Karpas-422 (cell line): ENCODE data around the gene CCDC57. TPM values are rescaled to one million over a fixed set of nuclear protein-coding genes. Genes with fewer than 3 reads are reported as not detected.

ENCODE experiments used
- DNase-seq: peaks from one replicate; pipeline ENCODE4 v3.0.0-alpha.2; 2015
- H2AFZ ChIP-seq: fragments of 200-600 bp; sonication (generic); 2 replicates; pipeline ENCODE4 v1.6.1; 2014; ENCODE audit warnings: antibody characterized with exemption, low read length, mixed read lengths
- H3K27ac ChIP-seq: fragments of 200-600 bp; sonication (generic); 2 replicates; pipeline ENCODE4 v1.5.1; 2014; ENCODE audit warnings: mild to moderate bottlenecking, low read length, moderate library complexity
- H3K27me3 ChIP-seq: fragments of 200-600 bp; sonication (generic); 2 replicates; pipeline ENCODE4 v1.6.1; 2014; ENCODE audit warnings: low read length, mixed read lengths
- H3K36me3 ChIP-seq: fragments of 200-600 bp; sonication (generic); 2 replicates; pipeline ENCODE4 v1.6.1; 2014; ENCODE audit warnings: low read length, mixed read lengths; ENCODE audit not compliant: insufficient read depth
- H3K4me1 ChIP-seq: fragments of 200-600 bp; sonication (generic); 2 replicates; pipeline ENCODE4 v1.6.1; 2014; ENCODE audit warnings: mild to moderate bottlenecking, low read length, mixed read lengths
- H3K4me2 ChIP-seq: fragments of 200-600 bp; sonication (generic); 2 replicates; pipeline ENCODE4 v1.6.1; 2014; ENCODE audit warnings: low read length, low read depth, mild to moderate bottlenecking; ENCODE audit not compliant: poor library complexity, severe bottlenecking
- H3K4me3 ChIP-seq: fragments of 200-600 bp; sonication (generic); 2 replicates; pipeline ENCODE4 v1.5.1; 2014; ENCODE audit warnings: mild to moderate bottlenecking, antibody characterized with exemption, low read length, mixed read lengths
- H3K79me2 ChIP-seq: fragments of 200-600 bp; sonication (generic); 2 replicates; pipeline ENCODE4 v1.6.1; 2014; ENCODE audit warnings: mild to moderate bottlenecking, low read length, mixed read lengths
- H3K9ac ChIP-seq: fragments of 200-600 bp; sonication (generic); 2 replicates; pipeline ENCODE4 v1.6.0; 2014; ENCODE audit warnings: low read length
- H3K9me2 ChIP-seq: fragments of 200-600 bp; sonication (generic), shearing (Covaris generic); replicated peaks from 2 replicates; pipeline ENCODE4 v1.6.0; 2014; ENCODE audit warnings: mild to moderate bottlenecking, low read length, moderate library complexity; ENCODE audit not compliant: insufficient read depth
- H3K9me3 ChIP-seq: fragments of 300-700, 200-600 bp; sonication (generic); 2 replicates; pipeline ENCODE4 v1.6.1; 2014; ENCODE audit warnings: low read length, mixed read lengths
- H4K20me1 ChIP-seq: fragments of 200-600 bp; sonication (generic); 2 replicates; pipeline ENCODE4 v1.6.1; 2014; ENCODE audit warnings: mild to moderate bottlenecking, antibody characterized with exemption, low read length, low read depth; ENCODE audit not compliant: insufficient read depth
- total RNA-seq: library from RNA; depleted of rRNA; stranded (reverse); fragments of >200 nt; shearing (Covaris generic); gene quantifications from 2 replicates; pipeline ENCODE4 v1.2.3, GENCODE V29; 2014; ENCODE audit warnings: low replicate concordance

CCDC57 gene
- total RNA-seq, 1 experiment from 2014 or later = 31.3 TPM

- Histone ChIP-seq H3K4me2 (no peak overlapping the region), H3K9me2 (no peaks in the 10 kb centered on the region), H3K27ac (no peak overlapping the region), H3K9me3 (no peaks in the 10 kb centered on the region), H3K79me2 (no peaks in the 10 kb centered on the region), H3K27me3 (no peaks in the 10 kb centered on the region), H3K4me1 (no peaks in the 10 kb centered on the region), H4K20me1 (peaks cover 39% of the 10 kb centered on the region), H3K9ac (no peak overlapping the region), H3K36me3 (peaks cover 28% of the 10 kb centered on the region), H2AFZ (no peak overlapping the region), H3K4me3 (no peak overlapping the region)
- DNase-seq = no peak
These were observed 36.4 kb upstream of the CCDC57 start for GRCh38 chr17:82248815-82249674.

GRCh38 chr17:82247856-82248671 is 35.4 kb upstream of the CCDC57 start:
- Histone ChIP-seq H3K36me3 (peaks cover 26% of the 10 kb centered on the region), H3K27ac (no peak overlapping the region), H3K4me1 (no peaks in the 10 kb centered on the region), H3K9me3 (no peaks in the 10 kb centered on the region), H3K4me3 (no peak overlapping the region), H3K9ac (no peak overlapping the region), H3K27me3 (no peaks in the 10 kb centered on the region), H4K20me1 (peaks cover 38% of the 10 kb centered on the region), H2AFZ (no peak overlapping the region), H3K4me2 (no peak overlapping the region), H3K79me2 (no peaks in the 10 kb centered on the region), H3K9me2 (no peaks in the 10 kb centered on the region)
- DNase-seq = no peak

GRCh38 chr17:82247182-82247823 is 34.7 kb upstream of the CCDC57 start:
- Histone ChIP-seq H3K27ac (no peak overlapping the region), H2AFZ (no peak overlapping the region), H3K9me3 (no peaks in the 10 kb centered on the region), H3K4me1 (no peaks in the 10 kb centered on the region), H3K79me2 (no peaks in the 10 kb centered on the region), H4K20me1 (peaks cover 38% of the 10 kb centered on the region; the same call in 1 of the 2 replicates), H3K4me2 (no peak overlapping the region), H3K4me3 (no peak overlapping the region), H3K9ac (no peak overlapping the region), H3K9me2 (no peaks in the 10 kb centered on the region), H3K27me3 (no peaks in the 10 kb centered on the region), H3K36me3 (peaks cover 22% of the 10 kb centered on the region)
- no peak for DNase-seq

- Histone ChIP-seq H3K27me3 (no peaks in the 10 kb centered on the region), H3K4me2 (no peak overlapping the region), H3K36me3 (peaks cover 20% of the 10 kb centered on the region; the same call in 1 of the 2 replicates), H2AFZ (no peak overlapping the region), H3K27ac (no peak overlapping the region), H3K4me1 (no peaks in the 10 kb centered on the region), H3K9me2 (no peaks in the 10 kb centered on the region), H3K9ac (no peak overlapping the region), H3K9me3 (no peaks in the 10 kb centered on the region), H4K20me1 (peaks cover 41% of the 10 kb centered on the region; the same call in 1 of the 2 replicates), H3K4me3 (no peak overlapping the region), H3K79me2 (no peaks in the 10 kb centered on the region)
- DNase-seq = no peak
These were observed 33.9 kb upstream of the CCDC57 start for GRCh38 chr17:82246365-82247181.

GRCh38 chr17:82246040-82246364 is 33.4 kb upstream of the CCDC57 start:
- H3K27me3 ChIP-seq = no peaks in the 10 kb centered on the region
- H3K79me2 ChIP-seq = no peaks in the 10 kb centered on the region
- H2AFZ ChIP-seq = no peak overlapping the region
- no peak for DNase-seq
- H3K27ac ChIP-seq = no peak overlapping the region
- no peak overlapping the region for H3K9ac ChIP-seq
- H3K36me3 ChIP-seq = peaks cover 15% of the 10 kb centered on the region; the same call in 1 of the 2 replicates
- H4K20me1 ChIP-seq = peaks cover 41% of the 10 kb centered on the region; the same call in 1 of the 2 replicates
- no peak overlapping the region for H3K4me2 ChIP-seq
- no peak overlapping the region for H3K4me3 ChIP-seq
- no peaks in the 10 kb centered on the region for H3K9me2 ChIP-seq
- no peaks in the 10 kb centered on the region for H3K9me3 ChIP-seq
- H3K4me1 ChIP-seq = no peaks in the 10 kb centered on the region

- Histone ChIP-seq H3K4me3 (no peak overlapping the region), H3K27me3 (no peaks in the 10 kb centered on the region), H3K9ac (no peak overlapping the region), H2AFZ (no peak overlapping the region), H3K9me2 (no peaks in the 10 kb centered on the region), H3K36me3 (peaks cover 15% of the 10 kb centered on the region; the same call in 1 of the 2 replicates), H3K4me2 (no peak overlapping the region), H3K27ac (no peak overlapping the region), H3K4me1 (no peaks in the 10 kb centered on the region), H3K79me2 (no peaks in the 10 kb centered on the region), H4K20me1 (peaks cover 41% of the 10 kb centered on the region; the same call in 1 of the 2 replicates), H3K9me3 (no peaks in the 10 kb centered on the region)
- DNase-seq = no peak
These were observed 32.7 kb upstream of the CCDC57 start for GRCh38 chr17:82245134-82246039.
